NOMO-1 (cell line): ENCODE measurements around the gene SPI1.

Experiments used
- DNase-seq, 2 experiments: peaks; one replicate each; lab custom pipeline; 2025; ENCODE audit not compliant: unreplicated experiment in 2 of 2; lab: John Stamatoyannopoulos, UW

Gene SPI1

GRCh38 chr11:47407746-47408590 lies 29.6 kb upstream of the SPI1 start, which contains the start of gene SLC39A13:
Gene SLC39A13 (plus strand): TSS chr11:47408590. CDS start chr11:47410095, 1,505 bp downstream.
- peak; percentile 99 for DNase-seq

DNA sequence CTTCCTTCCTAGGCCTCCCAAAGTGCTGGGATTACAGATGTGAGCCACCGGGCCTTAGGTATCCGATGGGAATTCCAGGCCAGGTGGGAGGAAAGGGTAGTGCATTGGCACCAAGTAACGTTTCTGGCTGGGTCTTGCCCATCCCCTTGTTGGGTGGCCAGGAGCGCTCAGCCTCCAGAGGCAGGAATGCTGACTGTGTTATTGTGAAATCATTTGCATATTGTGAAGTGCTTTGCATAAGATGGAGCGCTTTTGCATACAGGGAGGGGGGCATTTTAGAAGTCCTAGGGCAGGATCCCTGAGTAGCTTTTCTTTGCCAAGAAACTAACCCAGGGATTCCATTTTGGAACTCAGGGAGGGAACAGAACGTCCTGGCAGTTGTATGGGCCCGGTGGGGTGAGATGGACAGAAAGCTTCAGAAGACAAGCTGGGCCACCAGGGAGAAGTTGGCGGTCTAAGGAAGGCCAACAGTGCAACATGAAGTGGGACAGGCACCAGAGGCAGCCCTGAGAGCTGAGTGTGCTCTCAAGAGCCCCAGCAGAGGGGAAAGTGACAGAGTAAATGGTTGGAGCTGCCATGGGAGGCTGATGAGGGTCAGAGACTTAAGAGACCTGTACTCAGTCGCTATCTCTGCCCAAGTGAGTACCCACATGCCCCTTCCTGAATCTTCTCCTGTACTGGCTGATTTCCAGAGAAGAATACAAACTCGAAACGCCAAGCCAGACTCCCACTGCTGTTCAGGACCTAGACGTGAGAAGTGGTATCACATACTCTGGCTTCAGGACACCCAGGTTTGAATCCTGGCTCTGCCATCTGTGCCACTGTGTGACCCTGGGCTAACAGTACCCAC lies 28.8 kb upstream of the SPI1 start:
- DNase-seq, result no peak

DNA sequence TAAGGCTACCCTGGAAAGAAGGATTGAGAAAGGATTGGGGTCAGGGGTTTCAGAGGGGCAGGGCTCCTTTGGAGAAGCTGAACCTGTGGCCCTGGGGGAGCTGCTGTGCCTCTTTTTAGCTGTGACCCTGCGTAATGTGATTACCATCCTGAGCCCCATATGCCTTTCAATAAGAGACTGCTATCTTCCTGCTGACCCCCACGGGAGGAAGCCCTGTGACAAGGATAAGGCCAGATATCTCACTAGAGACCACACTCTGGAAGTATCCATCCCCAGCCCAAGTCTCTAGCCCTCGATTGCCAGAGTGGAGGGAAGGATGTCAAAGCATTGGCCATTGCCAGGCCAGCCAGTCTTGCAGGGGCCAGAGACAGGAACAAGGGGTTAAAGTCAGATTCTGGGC lies 25.2 kb upstream of the SPI1 start:
- DNase-seq, result no peak

DNA sequence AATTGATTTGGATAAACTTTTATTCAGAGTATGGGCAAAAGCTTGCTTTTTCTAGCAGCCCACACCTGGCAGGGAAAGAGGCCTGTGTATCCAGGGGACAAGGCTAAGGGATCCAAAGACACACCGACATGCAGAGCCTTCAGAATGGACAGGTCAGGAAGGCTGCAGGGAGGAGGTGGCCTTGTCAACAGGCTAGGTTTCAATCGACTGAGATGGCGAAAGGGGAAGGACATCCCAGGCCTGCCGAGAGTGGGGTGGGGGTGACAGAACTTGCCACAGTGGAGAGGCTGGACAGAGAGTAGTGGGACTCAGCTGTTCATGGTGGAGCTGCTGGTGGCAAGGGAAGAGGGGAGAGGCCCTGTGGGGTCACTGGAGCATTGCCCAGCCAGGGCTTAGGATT lies 24.8 kb upstream of the SPI1 start:
- DNase-seq, result no peak

DNA sequence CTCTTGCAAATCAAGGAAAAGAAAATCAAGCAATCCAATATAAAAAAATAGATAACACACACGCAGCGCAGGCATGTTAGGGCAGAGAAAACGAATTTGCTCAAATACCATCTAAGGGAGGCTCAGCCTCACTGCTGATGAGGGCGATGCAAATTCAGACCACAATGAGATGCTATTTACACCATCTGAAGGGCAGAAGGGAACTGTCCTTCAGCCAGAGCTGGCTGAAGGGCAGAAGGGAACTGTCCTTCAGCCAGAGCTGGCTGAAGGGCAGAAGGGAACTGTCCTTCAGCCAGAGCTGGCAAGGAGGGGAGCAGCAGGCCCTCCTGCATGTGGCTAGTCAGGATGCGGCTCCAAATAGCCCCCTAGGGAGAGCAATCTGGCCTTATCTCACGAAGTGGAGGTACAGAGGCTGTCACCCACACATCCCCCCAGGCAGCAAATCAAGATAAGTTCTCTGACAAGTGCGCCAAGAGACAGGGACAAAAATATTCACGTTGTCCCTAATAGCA lies 22.5 kb upstream of the SPI1 start:
- DNase-seq, result peak in 1 of 2 experiments; percentile 39

- DNase-seq, result no peak
Measured at GRCh38 chr11:47399860-47400767, 21.8 kb upstream of the SPI1 start.

- DNase-seq, result no peak
Measured at GRCh38 chr11:47398551-47398950, 20.2 kb upstream of the SPI1 start.

GRCh38 chr11:47398011-47398410 lies 19.7 kb upstream of the SPI1 start:
- no peak for DNase-seq

- DNase-seq, result no peak
Measured at GRCh38 chr11:47396049-47396320, 17.6 kb upstream of the SPI1 start.

- DNase-seq, result peak; percentile 44 to 67
Measured at GRCh38 chr11:47395223-47396048, 17.1 kb upstream of the SPI1 start.

GRCh38 chr11:47394322-47395222 lies 16.2 kb upstream of the SPI1 start:
- peak; percentile 85 to 92 for DNase-seq

DNA sequence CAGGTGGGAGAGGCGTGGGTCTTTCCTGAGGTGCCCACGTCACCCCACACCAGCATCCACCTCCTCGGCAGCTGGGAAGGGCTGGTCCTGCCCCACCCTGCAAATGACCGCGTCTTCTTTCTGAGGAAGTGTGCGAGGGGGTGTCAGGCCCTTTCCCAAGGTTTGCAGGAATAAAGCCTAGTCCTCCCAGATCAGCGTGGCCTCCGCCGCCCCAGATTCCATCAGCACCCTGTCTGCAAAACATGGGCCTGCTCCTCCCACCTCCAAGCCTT lies 15.6 kb upstream of the SPI1 start:
- DNase-seq, result no peak

DNA sequence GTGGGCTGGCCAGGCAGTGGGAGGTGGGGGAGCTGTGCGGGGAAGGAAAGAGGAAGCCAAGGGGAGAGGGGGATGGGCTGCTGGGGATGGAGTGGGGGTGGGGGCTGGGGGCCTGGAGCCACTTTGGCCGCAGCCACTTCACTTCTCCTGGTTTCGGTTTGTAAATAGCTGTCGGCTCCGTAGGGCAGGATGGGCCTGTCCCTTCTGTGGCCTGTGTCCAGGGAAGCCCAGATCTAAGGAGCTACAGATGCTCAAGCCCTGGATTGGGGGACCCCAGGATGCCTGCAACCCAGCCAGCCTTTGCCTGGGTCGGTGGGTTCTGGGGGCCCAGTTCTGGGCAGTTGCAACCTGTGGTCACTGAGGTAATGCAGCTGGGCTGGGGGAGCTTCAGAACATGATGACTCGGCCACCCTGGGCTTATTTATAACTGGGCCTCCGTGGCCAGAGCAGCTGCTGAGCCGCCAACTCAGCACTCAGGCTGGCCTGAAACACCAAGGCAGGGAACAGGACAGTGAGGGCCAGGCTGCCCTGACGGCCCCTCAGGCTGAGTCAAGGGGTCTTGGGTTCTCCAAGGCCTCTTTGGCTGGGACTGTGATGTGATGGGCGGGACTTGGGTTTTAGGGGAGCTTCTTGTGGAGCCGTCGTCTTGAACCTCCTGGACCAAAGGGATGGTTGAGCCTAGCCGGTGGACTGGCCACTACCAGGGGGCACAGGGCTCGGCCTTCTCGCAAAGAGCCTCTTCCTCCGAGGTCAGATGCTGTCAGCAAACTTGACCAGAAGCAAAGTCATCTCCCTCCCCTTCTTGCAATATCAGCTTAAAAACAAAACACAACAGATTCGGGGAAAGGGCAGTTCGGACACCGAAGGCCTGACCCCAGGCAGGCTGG lies 15.1 kb upstream of the SPI1 start:
- peak; percentile 65 to 74 for DNase-seq

DNA sequence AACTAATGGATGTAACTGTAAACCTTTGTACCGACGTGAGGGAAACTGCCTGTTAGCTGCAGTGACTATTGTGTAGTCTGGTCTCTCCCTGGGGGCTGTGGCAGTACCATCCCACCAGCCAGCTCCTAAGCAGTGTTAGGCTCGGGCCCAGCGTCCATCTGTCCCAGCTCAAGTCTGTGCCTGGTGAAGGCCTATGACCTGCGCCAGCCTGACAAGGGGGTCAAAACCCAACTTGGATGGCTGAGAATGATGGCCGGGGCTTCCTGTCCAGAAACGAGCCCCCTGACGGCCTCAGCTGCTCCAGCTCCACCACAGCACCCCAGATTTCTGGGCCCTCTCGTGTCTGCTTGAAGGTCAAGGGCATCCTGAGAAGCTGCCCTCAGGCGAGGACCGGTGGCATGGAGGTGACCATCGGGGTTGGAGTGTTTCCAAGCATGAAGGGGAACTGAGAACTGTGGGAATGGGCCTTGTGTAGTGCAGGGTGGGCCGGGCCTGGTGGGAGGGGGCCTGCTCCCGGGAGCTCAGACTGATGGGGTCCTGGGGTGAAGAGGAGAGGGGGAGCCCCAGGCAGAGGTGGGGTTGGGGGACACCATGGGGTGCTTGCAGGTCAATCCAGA lies 14.3 kb upstream of the SPI1 start:
- DNase-seq, result no peak

- no peak for DNase-seq
Measured at GRCh38 chr11:47391711-47392432, 13.5 kb upstream of the SPI1 start.

GRCh38 chr11:47391077-47391583 lies 12.8 kb upstream of the SPI1 start:
- peak; percentile 89 to 93 for DNase-seq

DNA sequence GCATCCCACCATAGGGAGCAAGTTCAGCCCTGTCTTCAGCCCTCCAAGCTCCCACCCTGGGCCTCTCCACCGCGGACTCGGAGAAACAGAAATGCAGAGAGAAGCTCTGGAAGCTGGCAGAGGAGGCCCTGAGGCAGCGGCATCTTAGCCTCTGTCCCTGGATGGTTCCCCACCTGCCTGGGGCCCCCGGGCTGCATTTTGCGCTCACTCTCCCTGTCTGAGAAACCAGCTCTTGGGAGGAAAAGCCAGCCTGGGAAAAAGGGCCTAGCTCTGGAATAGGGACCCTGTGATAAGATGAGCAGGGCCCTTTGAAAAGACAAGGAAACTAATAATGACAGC lies 12.0 kb upstream of the SPI1 start:
- DNase-seq, result no peak
